Common myeloid progenitor, CD34-positive (primary cell): ENCODE data around the gene RBFOX1.

ENCODE experiments used
- CTCF ChIA-PET: fragments of 350-600 bp; sonication (Branson Sonifier 250); formaldehyde crosslinking; loops from one replicate; lab custom pipeline; 2021; ENCODE audit warnings: antibody characterized with exemption; lab: Charles Lee
- POLR2A ChIA-PET: fragments of 350-600 bp; sonication (Branson Sonifier 250); formaldehyde crosslinking; loops from one replicate; lab custom pipeline; 2021; ENCODE audit warnings: antibody characterized with exemption; lab: Charles Lee
- DNase-seq, 3 donors: peaks; one replicate each; pipeline versions ENCODE4 v3.0.0 to v3.0.0-alpha.2; 2013
- H3K27ac ChIP-seq, 2 experiments: 1 replicate in 1 of 2; 2 replicates in 1 of 2; pipeline ENCODE4 v1.7.0; 2013; ENCODE audit warnings: inconsistent platforms in 2 of 2, low read length in 2 of 2, mild to moderate bottlenecking in 2 of 2, low read depth in 1 of 2, moderate library complexity in 1 of 2; ENCODE audit not compliant: severe bottlenecking in 2 of 2, insufficient read depth in 1 of 2, poor library complexity in 1 of 2
- H3K27me3 ChIP-seq, 5 experiments: replicated peaks in 2 of 5; 1 replicate in 3 of 5; 2 replicates in 2 of 5; pipeline versions ENCODE4 v1.6.1 to v1.7.0; 2013; ENCODE audit warnings: low read length in 4 of 5, mild to moderate bottlenecking in 2 of 5, moderate library complexity in 2 of 5, inconsistent platforms in 1 of 5; ENCODE audit not compliant: insufficient read depth in 5 of 5, control insufficient read depth in 4 of 5
- H3K36me3 ChIP-seq, 4 experiments: 1 replicate in 2 of 4; 2 replicates in 2 of 4; pipeline versions ENCODE4 v1.6.1 to v1.7.0; 2013; ENCODE audit warnings: low read length in 3 of 4, control low read depth in 1 of 4, mild to moderate bottlenecking in 1 of 4; ENCODE audit not compliant: control insufficient read depth in 4 of 4, insufficient read depth in 4 of 4
- H3K4me1 ChIP-seq, 4 experiments: 1 replicate in 3 of 4; 2 replicates in 1 of 4; pipeline versions ENCODE4 v1.6.1 to v1.7.1; 2013; ENCODE audit warnings: low read length in 3 of 4, mild to moderate bottlenecking in 3 of 4, control low read depth in 1 of 4, inconsistent platforms in 1 of 4, moderate library complexity in 1 of 4; ENCODE audit not compliant: control insufficient read depth in 4 of 4, insufficient read depth in 4 of 4; ENCODE audit errors: control extremely low read depth in 1 of 4
- H3K4me3 ChIP-seq, 7 experiments: 1 replicate in 4 of 7; 2 replicates in 3 of 7; pipeline versions ENCODE4 v1.5.1 to v1.7.0; 2013; ENCODE audit warnings: mild to moderate bottlenecking in 7 of 7, low read length in 6 of 7, moderate library complexity in 6 of 7, inconsistent platforms in 2 of 7, low read depth in 2 of 7, control low read depth in 1 of 7; ENCODE audit not compliant: insufficient read depth in 4 of 7, control insufficient read depth in 1 of 7; ENCODE audit errors: extremely low read depth in 1 of 7
- H3K9me3 ChIP-seq, 5 experiments: 1 replicate in 4 of 5; 2 replicates in 1 of 5; pipeline versions ENCODE4 v1.6.1 to v1.7.1; 2013; ENCODE audit warnings: low read length in 4 of 5, mild to moderate bottlenecking in 2 of 5, inconsistent platforms in 1 of 5, low read depth in 1 of 5, moderate library complexity in 1 of 5; ENCODE audit not compliant: control insufficient read depth in 4 of 5, insufficient read depth in 2 of 5; ENCODE audit errors: control extremely low read depth in 1 of 5
- WGBS: methylation state at CpG from one replicate; pipeline ENCODE4 v1.1.5; 2013; ENCODE audit not compliant: insufficient coverage; 5-methylcytosine and 5-hydroxymethylcytosine counted together

Gene RBFOX1

DNA sequence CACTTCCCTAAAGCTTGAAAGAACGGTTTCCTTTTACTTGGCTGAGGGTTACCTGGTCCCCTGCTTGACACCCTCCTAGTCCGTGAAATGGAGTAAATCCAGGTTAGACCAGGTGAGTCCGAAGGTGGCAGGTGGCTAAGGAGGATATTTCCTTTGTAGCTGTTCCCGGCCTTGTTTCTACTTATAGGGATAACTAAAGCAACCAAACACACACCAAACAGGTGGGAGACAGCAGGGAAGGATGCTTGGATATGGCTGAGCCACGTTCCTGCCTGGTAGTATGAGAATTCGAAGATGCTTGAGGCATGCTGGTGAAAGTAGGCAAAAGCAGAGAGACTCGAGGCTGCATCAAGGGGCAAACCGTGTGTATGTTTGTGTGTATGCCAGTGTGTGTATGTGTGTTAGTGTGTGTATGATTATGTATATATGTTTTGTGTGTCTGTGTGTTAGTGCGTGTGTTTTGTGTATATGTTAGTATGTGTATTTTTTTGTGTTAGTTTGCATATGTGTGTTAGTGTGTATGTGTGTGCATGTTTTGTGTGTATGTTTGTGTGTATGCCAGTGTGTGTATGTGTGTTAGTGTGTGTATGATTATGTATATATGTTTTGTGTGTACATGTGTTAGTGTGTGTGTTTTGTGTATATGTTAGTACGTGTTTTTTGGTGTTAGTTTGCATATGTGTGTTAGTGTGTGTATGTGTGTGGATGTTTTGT is 28.9 kb downstream of the RBFOX1 start:
- Histone ChIP-seq H3K36me3 (no peaks in the 10 kb centered on the region), H3K4me3 (no peak overlapping the region), H3K4me1 (no peaks in the 10 kb centered on the region), H3K9me3 (no peaks in the 10 kb centered on the region), H3K27me3 (peaks cover 0 to 6% (median 4%) of the 10 kb centered on the region in 5 experiments), H3K27ac (no peak overlapping the region)
- ChIA-PET POLR2A (no interaction called here), CTCF (no interaction called here)
- no peak for DNase-seq
- WGBS, result 88% methylated on average over 7 of the region's 10 CpGs

DNA sequence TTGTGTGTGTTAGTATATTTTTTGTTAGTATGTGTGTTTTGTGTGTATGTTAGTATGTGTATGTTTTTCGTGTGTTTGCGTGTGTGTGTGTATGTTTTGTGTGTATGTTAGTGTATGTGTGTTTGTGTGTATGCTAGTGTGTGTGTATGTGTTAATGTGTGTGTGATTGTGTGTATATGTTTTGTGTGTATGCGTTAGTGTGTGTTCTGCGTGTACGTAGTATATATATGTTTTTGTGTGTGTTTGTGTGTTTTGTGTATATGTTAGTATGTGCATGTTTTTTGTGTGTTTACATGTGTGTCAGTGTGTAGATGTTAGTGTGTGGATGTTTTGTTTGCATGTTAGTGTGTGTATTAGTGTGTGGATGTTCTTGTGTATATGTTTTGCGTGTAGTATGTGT is 29.6 kb downstream of the RBFOX1 start:
- CTCF ChIA-PET, result no interaction called here
- DNase-seq, result no peak
- Histone ChIP-seq H3K9me3 (no peaks in the 10 kb centered on the region), H3K36me3 (no peaks in the 10 kb centered on the region), H3K4me3 (no peak overlapping the region), H3K27me3 (peaks cover 0 to 6% (median 4%) of the 10 kb centered on the region in 5 experiments), H3K27ac (no peak overlapping the region), H3K4me1 (no peaks in the 10 kb centered on the region)
- POLR2A ChIA-PET, result no interaction called here
- 82% methylated on average over 5 of the region's 6 CpGs for WGBS

DNA sequence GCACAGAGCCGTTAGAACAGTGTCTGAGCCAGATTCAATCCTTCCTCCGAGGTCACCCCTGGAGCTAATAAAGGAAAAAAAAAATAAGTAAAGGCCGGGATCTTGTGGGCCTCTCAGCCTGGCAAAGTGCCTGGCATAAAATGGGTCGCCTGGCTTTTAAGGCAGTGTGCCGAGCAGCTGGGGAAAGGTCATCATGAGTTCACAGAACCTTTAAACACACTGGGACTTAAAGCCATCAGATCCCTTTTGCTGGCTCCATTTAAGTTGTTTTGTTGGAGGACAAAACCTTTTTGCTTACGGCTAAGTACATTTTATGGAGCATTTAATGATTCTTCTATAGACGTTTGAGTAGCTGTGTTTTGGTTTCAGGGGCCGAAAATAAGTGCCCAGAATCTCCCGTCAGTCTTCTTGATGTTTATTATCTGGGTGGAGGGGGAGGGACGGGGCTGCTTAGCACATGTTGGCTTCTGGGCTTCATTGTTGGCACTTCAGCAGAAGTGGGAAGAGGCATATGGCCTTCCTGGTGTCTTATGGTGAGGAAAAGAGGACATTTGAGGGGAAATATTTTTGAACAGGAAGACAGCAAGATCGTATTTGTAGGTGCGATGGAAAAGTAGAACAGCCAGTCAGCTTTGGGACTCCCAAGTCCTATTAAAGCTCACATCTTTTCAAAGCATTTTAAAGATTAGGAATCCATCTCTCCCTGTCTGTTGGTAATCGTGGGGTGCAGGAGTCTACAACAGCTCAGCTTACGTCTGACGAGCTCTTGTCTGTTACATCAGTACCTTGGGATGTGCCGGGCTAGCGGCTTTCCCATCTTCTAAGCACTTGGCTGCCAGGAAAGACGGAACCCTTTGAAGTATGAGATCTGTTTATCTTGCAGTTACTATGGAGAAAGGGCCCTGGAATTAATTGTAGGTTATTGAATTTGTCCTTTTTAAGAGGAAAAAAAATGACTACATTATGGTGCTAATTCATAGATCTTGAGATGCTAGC is 31.1 kb downstream of the RBFOX1 start:
- Histone ChIP-seq H3K9me3 (no peaks in the 10 kb centered on the region), H3K36me3 (no peaks in the 10 kb centered on the region), H3K4me3 (no peak overlapping the region), H3K27me3 (peaks cover 0 to 6% (median 4%) of the 10 kb centered on the region in 5 experiments), H3K27ac (no peak overlapping the region), H3K4me1 (no peaks in the 10 kb centered on the region)
- 45% methylated on average over 16 of the region's 18 CpGs for WGBS
- CTCF ChIA-PET, result interaction anchor here (1.2 kb wide), 1 partner anchor 24 kb away, joined by 3 read pairs; no protein-coding TSS in a partner anchor
- no peak for DNase-seq
- POLR2A ChIA-PET, result no interaction called here

DNA sequence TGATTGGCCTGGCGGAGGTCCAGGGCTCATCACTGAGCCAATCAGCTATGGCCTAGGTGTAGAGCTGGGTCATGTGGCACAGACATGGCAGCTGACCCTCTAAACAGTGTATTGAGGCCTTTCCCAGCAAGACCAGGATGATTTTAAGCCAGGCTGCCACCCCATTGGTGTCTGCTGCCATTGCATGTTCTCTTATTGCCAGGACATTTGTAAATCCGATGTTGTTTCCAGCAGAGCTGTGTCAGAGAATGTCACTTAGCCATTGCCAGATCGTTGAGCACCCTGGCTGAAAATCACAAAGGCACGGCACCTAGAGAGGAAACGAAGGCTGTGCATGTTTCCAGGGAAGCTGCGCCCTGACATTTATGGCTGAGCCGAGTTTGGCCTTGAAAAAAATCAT is 33.4 kb downstream of the RBFOX1 start:
- no peaks in the 10 kb centered on the region for H3K9me3 ChIP-seq
- H3K36me3 ChIP-seq, result no peaks in the 10 kb centered on the region
- CTCF ChIA-PET, result no interaction called here
- WGBS, result 84% methylated on average over 7 of the region's 7 CpGs
- no peak for DNase-seq
- H3K4me1 ChIP-seq, result no peaks in the 10 kb centered on the region
- H3K27me3 ChIP-seq, result peaks cover 0 to 6% (median 5%) of the 10 kb centered on the region in 5 experiments
- no peak overlapping the region for H3K4me3 ChIP-seq
- POLR2A ChIA-PET, result no interaction called here
- H3K27ac ChIP-seq, result no peak overlapping the region

DNA sequence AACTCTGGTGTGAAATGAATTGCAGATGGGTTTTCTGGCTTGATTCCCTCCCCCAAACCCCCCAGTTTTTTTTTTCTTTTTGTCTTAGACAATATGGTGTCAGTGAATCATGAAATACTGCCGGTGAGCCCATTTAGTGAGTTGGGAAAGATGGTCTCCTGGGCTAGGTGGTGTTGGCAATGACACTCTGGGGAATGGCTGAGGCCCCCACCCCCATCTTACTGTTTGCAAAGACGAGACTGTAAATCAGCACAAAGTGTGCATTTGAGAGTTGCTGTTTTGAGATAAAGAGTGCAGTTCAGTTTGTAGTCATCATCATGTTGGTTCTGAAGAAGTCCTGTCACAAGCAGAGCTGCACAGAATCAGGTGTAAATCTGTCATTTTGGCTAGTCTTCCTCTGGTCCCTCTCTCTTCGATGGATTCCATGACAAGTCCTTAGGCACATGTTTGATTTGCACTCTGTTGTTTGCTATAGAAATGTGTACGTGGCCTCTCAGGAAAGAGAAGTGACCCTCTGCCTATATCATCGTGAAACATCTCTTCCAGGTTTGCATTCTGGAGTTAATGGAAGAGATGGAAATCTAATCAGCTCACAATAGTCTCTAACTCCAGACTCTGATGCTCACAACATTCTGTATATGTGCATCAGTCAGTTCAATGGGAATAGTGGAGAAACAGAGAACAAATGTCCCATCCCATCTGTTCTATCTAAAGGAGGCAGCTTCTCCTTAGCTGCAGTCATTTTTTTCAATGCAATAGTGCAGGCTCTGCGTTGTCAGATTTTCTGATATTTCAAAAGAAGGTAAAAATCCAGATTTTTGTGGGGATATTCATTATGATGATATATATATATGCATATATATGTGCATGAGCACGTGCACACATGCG is 34.6 kb downstream of the RBFOX1 start:
- H3K4me1 ChIP-seq, result no peaks in the 10 kb centered on the region
- POLR2A ChIA-PET, result no interaction called here
- CTCF ChIA-PET, result no interaction called here
- 89% methylated on average over 4 of the region's 8 CpGs for WGBS
- no peak overlapping the region for H3K27ac ChIP-seq
- DNase-seq, result no peak
- peaks cover 0 to 6% (median 5%) of the 10 kb centered on the region in 5 experiments for H3K27me3 ChIP-seq
- no peaks in the 10 kb centered on the region for H3K9me3 ChIP-seq
- H3K4me3 ChIP-seq, result no peak overlapping the region
- H3K36me3 ChIP-seq, result no peaks in the 10 kb centered on the region

DNA sequence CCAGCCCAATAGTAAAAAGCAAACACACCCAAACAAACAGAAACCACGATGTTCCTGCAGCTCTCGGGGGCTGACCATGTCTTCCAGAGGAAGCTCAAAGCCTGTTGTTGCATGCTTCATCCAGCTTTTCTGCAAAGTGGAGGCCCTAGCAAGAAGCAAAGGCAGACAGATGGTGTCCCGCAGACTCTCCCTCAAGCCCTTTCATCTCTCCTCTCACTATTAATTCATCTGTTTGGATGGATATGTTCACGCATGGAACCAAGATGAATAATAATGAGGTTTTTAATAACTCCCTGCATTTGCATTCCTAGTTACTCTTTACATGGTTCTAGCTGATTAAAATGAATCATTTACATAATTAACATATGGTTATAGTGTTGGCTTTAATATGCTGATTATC is 36.6 kb downstream of the RBFOX1 start:
- DNase-seq, result no peak
- ChIA-PET POLR2A (no interaction called here), CTCF (no interaction called here)
- 37% methylated on average over 2 of the region's 4 CpGs for WGBS
- Histone ChIP-seq H3K4me1 (no peaks in the 10 kb centered on the region), H3K27me3 (peaks cover 0 to 1% (median 0%) of the 10 kb centered on the region in 5 experiments), H3K4me3 (no peak overlapping the region), H3K36me3 (no peaks in the 10 kb centered on the region), H3K27ac (no peak overlapping the region), H3K9me3 (no peaks in the 10 kb centered on the region)
